T-helper 1 cell treated with Interleukin-12 subunit alpha and Interleukin-12 subunit beta and Interleukin-4 antibody, amounts not matched to agents 30 μg/mL and 1 μg/mL, for 36 hours (primary cell): ENCODE measurements around the gene GSG1L2.
"Not testable (repeated sequence)": the region's sequence is repeated elsewhere in the genome, so short reads cannot be mapped to it uniquely, and the experiment has no call there.

Source experiments
- H3K27ac Mint-ChIP-seq: one replicate; pipeline ENCODE4 v1.8.0; 2021; ENCODE audit warnings: mild to moderate bottlenecking, mixed read lengths
- H3K27me3 Mint-ChIP-seq: one replicate; pipeline ENCODE4 v1.8.0; 2021; ENCODE audit warnings: low read depth, mixed read lengths
- H3K36me3 Mint-ChIP-seq: one replicate; pipeline ENCODE4 v1.8.0; 2021; ENCODE audit warnings: low read depth, mixed read lengths
- H3K4me1 Mint-ChIP-seq: one replicate; pipeline ENCODE4 v1.8.0; 2021; ENCODE audit warnings: low read depth, mixed read lengths
- H3K4me3 Mint-ChIP-seq: one replicate; pipeline ENCODE4 v1.8.0; 2021; ENCODE audit warnings: mild to moderate bottlenecking, moderate library complexity, mixed read lengths
- H3K9me3 Mint-ChIP-seq: one replicate; pipeline ENCODE4 v1.8.0; 2021; ENCODE audit warnings: mixed read lengths

Gene GSG1L2

DNA sequence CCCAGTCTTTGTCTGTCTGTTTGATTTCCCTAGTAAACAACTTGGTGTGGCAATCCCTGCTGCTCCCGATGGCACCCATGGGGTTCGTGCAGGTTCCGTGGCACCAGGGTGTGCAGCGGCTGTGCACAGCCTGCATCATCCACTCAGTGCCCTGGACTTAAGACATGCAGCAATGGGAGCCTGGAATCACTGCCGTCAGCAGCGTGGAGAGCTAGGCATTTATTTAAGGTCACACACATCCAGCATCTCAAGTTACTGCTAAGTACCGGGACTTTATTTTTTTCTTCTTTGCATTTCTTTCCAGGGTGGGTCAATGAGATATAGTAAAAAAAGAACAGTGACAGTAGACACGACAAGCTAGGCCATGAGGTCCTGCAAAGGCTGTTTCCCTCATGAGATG, 33.3 kb downstream of the GSG1L2 start:
- H3K4me3 Mint-ChIP-seq: no peak overlapping the region
- no peaks in the 10 kb centered on the region for H3K27me3 Mint-ChIP-seq
- no peak overlapping the region for H3K27ac Mint-ChIP-seq
- H3K36me3 Mint-ChIP-seq: no peaks in the 10 kb centered on the region
- no peaks in the 10 kb centered on the region for H3K4me1 Mint-ChIP-seq
- no peaks in the 10 kb centered on the region for H3K9me3 Mint-ChIP-seq

DNA sequence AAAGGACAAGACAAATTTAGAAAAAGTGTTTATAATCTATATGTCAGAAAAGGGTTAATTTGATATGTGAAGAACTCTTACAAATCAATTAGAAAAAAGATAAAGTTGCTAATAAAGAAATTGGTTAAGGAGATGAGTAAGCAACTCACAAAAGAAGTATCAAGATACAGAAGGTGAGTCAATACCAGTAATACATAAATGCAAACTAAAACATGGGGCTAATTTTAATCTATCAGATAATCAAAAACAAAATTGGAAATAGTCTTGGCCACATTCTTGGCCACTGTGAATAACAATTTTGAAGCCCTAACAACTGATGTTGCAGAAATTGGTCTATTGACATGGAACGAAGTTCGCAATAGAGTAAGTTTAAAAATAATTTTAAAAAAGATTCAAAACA, 37.3 kb downstream of the GSG1L2 start:
- Mint-ChIP-seq H3K9me3 (no peaks in the 10 kb centered on the region), H3K36me3 (no peaks in the 10 kb centered on the region), H3K27me3 (no peaks in the 10 kb centered on the region), H3K27ac (no peak overlapping the region), H3K4me1 (no peaks in the 10 kb centered on the region), H3K4me3 (no peak overlapping the region)

DNA sequence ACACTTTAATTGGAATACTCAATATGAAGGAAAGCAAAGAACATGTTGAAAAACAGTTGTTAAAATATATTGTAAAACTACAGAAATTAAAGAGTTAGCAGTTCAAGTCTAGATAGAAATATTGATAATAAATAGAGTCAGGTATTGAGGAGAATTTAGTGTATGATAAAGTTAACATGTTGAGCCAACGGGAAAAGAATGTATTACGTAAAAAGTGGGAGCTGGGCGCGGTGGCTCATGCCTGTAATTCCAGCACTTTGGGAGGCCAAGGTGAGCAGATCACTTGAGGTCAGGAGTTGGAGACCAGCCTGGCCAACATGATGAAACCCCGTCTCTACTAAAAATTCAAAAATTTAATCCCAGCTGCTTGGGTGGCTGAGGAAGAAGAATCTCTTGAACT, 38.4 kb downstream of the GSG1L2 start:
- H3K36me3 Mint-ChIP-seq, H3K27me3 Mint-ChIP-seq, H3K9me3 Mint-ChIP-seq, H3K27ac Mint-ChIP-seq, H3K4me3 Mint-ChIP-seq, H3K4me1 Mint-ChIP-seq: not testable (repeated sequence)

DNA sequence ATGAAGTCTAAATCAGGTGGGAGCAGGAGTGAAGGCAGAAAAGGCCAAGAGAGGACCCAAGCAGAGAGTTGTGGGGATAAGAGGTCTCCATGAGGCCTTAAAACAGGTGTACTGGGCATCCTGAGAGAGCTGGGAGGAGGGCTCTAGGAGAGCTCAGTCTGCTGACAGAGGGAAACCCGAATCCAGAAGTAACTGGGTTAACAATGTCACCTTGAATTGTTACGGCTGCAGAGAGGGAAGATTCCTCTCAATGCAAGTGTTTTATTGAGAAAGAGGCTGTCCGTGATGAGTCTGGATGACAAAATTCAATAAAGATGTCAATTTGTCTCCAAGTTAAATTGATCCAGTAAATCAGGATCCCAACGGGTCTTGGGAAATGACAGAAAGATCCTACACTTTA, 38.8 kb downstream of the GSG1L2 start:
- Mint-ChIP-seq H3K36me3 (no peaks in the 10 kb centered on the region), H3K27ac (no peak overlapping the region), H3K4me3 (no peak overlapping the region), H3K4me1 (no peaks in the 10 kb centered on the region), H3K27me3 (no peaks in the 10 kb centered on the region), H3K9me3 (no peaks in the 10 kb centered on the region)

DNA sequence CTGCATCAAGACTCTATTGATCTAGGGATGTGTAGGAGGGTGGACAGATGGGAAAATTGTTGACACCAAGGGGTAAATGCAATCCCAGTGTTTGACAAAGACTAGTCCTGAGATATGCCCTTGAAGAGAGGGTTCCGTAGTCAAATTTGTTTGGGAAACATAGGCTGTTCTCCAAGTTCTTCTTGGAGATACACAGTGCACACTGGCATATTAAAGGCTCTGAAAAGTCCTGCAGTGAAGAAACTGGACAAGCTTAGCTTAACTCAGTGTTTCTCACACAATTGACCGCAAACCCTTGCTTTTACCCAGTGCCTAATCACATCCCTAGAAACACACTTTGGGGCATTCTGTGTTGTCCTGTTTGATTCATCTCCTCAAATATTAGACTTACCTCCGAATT, 41.3 kb downstream of the GSG1L2 start:
- no peaks in the 10 kb centered on the region for H3K27me3 Mint-ChIP-seq
- no peaks in the 10 kb centered on the region for H3K36me3 Mint-ChIP-seq
- H3K27ac Mint-ChIP-seq: no peak overlapping the region
- no peaks in the 10 kb centered on the region for H3K4me1 Mint-ChIP-seq
- no peak overlapping the region for H3K4me3 Mint-ChIP-seq
- H3K9me3 Mint-ChIP-seq: no peaks in the 10 kb centered on the region

DNA sequence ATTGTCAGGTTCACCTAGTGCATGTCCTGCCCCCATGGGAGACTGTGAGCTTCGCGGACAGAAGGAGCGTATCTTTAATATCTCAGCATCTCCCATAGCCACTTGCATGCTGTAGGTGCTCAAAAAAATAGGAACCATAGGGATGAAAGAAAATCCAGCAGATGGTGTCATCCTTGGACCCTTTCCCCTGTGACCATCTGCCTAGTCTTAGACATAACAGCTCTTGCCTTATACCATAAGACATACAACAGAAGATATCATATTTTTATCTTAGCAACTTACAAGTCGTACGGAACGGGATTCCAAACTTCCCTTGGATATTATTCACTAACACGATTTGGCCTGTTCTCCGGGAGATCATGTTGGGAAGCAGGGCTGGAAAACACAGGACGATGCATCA, 45.0 kb downstream of the GSG1L2 start:
- H3K36me3 Mint-ChIP-seq: no peaks in the 10 kb centered on the region
- no peaks in the 10 kb centered on the region for H3K27me3 Mint-ChIP-seq
- H3K4me1 Mint-ChIP-seq: no peaks in the 10 kb centered on the region
- H3K9me3 Mint-ChIP-seq: no peaks in the 10 kb centered on the region
- no peak overlapping the region for H3K4me3 Mint-ChIP-seq
- no peak overlapping the region for H3K27ac Mint-ChIP-seq

DNA sequence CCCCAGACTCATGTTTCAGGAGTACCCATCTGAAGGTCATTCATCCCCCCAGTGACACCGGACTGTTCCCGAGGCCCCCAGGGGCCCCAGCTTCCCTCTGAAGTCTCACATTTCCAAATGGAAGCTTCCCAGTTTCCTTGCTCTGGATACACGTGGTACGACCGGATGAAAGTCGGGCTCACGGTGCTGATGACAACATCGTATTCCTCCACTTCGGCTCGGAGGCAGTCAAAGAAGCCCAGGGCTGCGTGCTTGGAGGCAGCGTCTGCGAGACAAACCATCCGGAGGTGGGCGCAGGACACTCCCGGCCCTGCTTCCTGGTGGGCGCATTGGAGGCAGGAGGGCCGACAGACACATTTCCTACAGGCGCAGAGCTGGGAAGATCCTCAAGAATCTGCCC, 49.2 kb downstream of the GSG1L2 start:
- Mint-ChIP-seq H3K4me1 (no peaks in the 10 kb centered on the region), H3K9me3 (no peaks in the 10 kb centered on the region), H3K36me3 (no peaks in the 10 kb centered on the region), H3K4me3 (no peak overlapping the region), H3K27ac (no peak overlapping the region), H3K27me3 (no peaks in the 10 kb centered on the region)

DNA sequence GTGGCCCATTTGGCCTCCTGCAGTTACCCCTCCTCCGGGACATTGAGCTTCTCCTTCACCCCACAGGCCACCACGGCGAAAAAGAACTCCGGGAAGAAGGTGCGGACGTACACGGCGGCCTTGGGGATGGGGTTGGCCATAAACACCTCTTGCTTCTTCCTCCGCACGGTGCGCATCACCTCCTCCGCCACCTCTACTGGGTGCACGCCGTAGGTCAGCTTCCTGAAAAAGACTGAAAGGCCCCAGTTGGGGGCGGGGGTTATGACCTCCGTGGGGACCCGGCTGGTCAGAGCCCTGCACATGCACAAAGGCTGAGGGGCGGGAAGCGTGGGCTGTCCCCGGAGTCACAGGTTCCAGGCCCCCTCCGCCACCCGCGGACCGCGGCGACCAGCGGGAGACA, 50.4 kb downstream of the GSG1L2 start:
- Mint-ChIP-seq H3K27me3 (no peaks in the 10 kb centered on the region), H3K4me3 (no peak overlapping the region), H3K9me3 (no peaks in the 10 kb centered on the region), H3K36me3 (no peaks in the 10 kb centered on the region), H3K27ac (no peak overlapping the region), H3K4me1 (no peaks in the 10 kb centered on the region)

DNA sequence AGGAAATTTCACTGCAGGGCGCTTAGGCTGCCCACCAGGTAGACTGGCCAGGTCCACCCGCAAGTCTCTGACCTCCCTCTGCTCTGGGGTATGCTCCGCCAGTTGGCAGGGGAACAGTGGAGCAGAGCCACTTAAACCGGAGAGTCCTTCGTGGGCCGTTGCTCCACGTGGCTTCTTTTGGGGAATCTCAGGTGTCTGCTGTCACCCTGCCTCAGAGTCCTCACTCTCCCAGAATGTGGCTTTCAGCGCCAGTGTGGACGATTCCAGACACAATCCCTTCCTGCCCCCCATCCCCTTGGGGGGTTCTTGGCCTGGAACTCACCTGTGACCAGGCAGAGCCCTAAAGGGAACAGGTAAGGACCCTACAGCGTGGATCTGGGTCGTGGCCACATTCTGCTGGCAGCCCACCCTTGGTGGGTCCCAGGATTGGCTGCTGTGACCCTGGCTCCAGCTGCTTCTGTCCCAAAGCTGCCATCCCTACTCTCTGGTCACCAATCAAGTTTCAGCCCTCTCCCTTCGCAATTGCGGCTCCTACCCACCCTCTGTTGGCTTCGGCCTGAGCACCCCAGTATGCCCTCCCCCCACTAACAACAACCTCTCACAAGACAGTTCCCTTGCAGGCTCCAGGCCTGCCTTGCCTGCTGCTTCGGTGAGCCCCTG, 52.7 kb downstream of the GSG1L2 start:
- H3K36me3 Mint-ChIP-seq: no peaks in the 10 kb centered on the region
- no peaks in the 10 kb centered on the region for H3K27me3 Mint-ChIP-seq
- no peaks in the 10 kb centered on the region for H3K9me3 Mint-ChIP-seq
- no peak overlapping the region for H3K27ac Mint-ChIP-seq
- H3K4me3 Mint-ChIP-seq: no peak overlapping the region
- H3K4me1 Mint-ChIP-seq: no peaks in the 10 kb centered on the region

DNA sequence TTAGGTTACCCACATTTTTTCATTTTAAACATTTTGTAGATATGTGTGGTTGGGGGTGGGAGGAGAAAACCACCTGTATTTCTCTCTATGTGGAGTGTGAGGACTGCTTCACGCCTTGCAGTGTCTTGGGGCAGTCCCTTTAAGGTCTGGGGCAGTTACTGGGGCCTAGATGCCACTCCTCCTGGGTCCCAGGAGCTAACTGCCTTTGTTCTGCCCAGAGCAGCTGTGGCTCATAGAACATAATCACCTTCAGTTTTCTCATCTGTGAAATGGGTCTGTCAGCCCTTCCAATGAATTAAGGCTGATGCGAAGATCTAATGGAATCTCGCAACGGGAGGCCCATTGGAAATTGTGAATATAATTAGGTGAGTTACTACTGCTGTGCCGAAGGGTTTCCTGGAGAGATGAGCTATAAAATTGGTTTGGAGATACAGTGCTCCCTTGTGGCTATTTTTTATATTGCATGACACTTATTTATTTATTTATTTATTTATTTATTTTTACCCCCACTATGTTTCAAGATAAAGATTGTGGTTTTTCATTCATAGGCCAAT, 53.4 kb downstream of the GSG1L2 start:
- Mint-ChIP-seq H3K4me1 (no peaks in the 10 kb centered on the region), H3K4me3 (no peak overlapping the region), H3K27ac (no peak overlapping the region), H3K27me3 (no peaks in the 10 kb centered on the region), H3K36me3 (no peaks in the 10 kb centered on the region), H3K9me3 (no peaks in the 10 kb centered on the region)

DNA sequence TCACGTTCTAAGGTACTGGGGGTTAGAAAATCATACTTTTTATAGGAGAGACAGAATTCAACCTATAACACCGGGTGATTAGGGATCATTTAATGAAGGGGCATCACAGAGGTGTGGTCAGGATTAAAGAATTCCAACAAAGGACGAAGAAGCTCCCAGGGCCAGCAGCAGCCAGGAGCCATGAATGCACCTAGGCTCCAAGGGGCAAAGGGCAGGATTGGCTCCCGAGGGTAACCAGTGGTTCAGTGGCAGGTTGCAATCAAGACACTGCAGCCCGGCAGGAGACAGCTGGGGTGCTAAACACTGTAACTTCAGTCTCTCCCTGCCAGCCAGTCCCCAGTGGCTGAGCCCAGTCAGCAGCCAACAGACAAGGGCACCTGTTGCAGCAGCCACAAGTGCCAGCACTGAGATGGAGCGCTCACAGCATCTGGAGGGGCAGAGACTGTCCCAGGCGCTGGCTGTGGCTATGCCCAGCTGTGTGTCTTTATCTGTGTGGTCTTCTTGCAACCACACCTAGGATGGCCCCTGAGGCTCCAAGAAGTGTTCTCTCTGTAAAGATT, 54.4 kb downstream of the GSG1L2 start:
- H3K27ac Mint-ChIP-seq: no peak overlapping the region
- H3K36me3 Mint-ChIP-seq: no peaks in the 10 kb centered on the region
- no peaks in the 10 kb centered on the region for H3K27me3 Mint-ChIP-seq
- no peaks in the 10 kb centered on the region for H3K4me1 Mint-ChIP-seq
- H3K4me3 Mint-ChIP-seq: no peak overlapping the region
- H3K9me3 Mint-ChIP-seq: no peaks in the 10 kb centered on the region

DNA sequence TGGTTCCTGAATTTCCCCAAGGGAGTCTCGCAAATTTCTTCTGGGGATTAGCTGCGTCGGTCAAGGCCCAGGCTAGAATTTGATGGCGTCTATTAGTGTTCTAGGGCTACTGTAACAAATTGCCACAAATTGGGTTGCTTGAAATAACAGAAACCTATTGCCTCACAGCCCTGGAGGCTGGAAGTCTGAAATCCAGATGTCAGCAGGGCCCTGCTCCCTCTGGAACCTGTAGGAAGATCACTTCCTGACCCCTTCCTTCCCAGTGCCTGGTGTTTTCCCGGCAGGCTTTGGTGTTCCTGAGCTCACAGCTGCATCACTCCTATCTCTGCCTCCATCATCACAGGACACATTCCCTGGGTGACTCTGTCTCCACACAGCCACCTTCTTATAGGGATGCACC, 54.9 kb downstream of the GSG1L2 start:
- no peaks in the 10 kb centered on the region for H3K36me3 Mint-ChIP-seq
- no peaks in the 10 kb centered on the region for H3K27me3 Mint-ChIP-seq
- no peaks in the 10 kb centered on the region for H3K4me1 Mint-ChIP-seq
- no peak overlapping the region for H3K4me3 Mint-ChIP-seq
- H3K27ac Mint-ChIP-seq: no peak overlapping the region
- H3K9me3 Mint-ChIP-seq: no peaks in the 10 kb centered on the region

DNA sequence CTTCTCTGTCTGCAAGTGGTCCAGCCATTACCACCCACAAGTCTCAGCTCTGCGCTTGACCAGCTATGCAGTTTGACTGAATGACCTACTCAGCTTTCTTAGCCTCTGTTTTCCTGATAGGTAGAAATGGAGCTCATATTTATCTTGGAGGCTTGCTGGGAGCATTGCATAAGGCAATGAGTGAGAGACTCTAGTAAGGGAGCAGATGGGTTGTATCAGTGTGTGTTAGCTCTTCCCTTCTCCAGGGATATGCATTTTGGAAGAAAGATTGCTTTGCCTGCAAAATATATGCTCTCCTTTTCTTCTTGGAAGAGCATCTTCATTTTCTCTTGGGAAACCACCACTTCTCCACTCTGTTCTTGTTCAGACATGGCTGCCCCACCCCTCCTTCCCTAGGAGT, 56.6 kb downstream of the GSG1L2 start:
- H3K9me3 Mint-ChIP-seq: no peaks in the 10 kb centered on the region
- no peaks in the 10 kb centered on the region for H3K36me3 Mint-ChIP-seq
- H3K27ac Mint-ChIP-seq: no peak overlapping the region
- H3K4me3 Mint-ChIP-seq: no peak overlapping the region
- H3K27me3 Mint-ChIP-seq: no peaks in the 10 kb centered on the region
- H3K4me1 Mint-ChIP-seq: no peaks in the 10 kb centered on the region

DNA sequence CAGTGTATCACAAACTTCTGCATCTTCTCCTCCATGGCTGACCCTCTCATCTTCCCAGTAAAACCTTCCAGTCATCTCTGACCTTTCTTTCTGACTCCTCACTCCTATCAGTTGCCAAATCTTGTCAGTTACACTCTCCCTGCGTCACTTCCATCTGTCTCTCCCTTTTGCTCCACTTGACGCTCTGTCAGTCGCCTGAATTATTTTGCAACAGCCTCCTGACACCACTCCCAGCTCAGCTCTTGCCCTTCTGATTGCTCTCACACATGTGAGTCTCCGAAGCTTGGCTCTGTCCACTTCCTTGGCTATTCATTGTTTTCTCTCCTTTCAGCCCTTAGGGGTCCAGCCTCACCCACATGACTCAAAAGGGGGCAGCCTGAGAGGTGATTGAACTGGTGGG, 58.2 kb downstream of the GSG1L2 start:
- H3K4me1 Mint-ChIP-seq: no peaks in the 10 kb centered on the region
- no peaks in the 10 kb centered on the region for H3K36me3 Mint-ChIP-seq
- no peak overlapping the region for H3K4me3 Mint-ChIP-seq
- H3K9me3 Mint-ChIP-seq: no peaks in the 10 kb centered on the region
- H3K27me3 Mint-ChIP-seq: no peaks in the 10 kb centered on the region
- no peak overlapping the region for H3K27ac Mint-ChIP-seq

DNA sequence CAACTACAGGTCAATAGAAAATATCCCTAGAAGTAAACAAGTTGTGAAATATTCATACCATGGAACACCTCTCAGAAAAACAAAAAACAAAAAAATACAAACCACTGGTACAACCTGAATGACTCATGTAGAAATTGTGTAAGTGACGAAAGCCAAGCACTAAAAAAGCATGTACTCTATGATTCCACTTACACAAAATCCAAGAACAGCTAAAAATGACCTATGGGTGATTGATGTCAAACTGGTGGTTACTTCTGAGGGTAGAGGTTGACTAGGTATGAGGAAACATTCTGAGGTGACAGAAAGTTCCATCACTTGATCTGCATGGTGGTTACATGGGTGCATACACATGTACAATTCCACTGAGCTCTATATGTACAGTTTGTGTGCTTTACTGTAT, 61.6 kb downstream of the GSG1L2 start:
- H3K27me3 Mint-ChIP-seq: no peaks in the 10 kb centered on the region
- no peaks in the 10 kb centered on the region for H3K9me3 Mint-ChIP-seq

DNA sequence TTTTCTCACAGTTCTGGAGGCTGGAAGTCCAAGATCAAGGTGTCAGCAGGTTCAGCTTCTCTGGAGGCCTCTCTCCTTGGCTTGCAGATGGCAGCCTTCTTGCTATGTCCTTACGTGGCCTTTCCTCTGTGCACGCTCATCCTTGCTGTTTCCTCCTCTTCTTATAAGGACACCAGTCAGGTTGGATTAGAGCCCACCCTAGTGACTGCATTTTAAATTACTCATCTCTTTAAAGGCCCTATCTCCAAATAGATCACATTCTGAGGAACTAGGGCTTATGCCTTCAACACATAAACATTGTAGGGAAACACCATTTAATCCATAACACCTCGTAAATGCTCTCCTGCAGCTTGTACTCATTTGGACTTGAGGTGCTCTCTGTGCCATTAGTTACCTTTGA, 66.8 kb downstream of the GSG1L2 start:
- Mint-ChIP-seq H3K9me3 (no peaks in the 10 kb centered on the region), H3K4me1 (no peaks in the 10 kb centered on the region), H3K27ac (no peak overlapping the region), H3K27me3 (no peaks in the 10 kb centered on the region), H3K36me3 (no peaks in the 10 kb centered on the region), H3K4me3 (no peak overlapping the region)

More for the DNA sequence above, 61.6 kb downstream of the GSG1L2 start:
- Mint-ChIP-seq H3K4me1 (no peaks in the 10 kb centered on the region), H3K27ac (no peak overlapping the region), H3K36me3 (no peaks in the 10 kb centered on the region), H3K4me3 (no peak overlapping the region)
